ENCODE measurements around the gene RER1.

RER1 gene

DNA sequence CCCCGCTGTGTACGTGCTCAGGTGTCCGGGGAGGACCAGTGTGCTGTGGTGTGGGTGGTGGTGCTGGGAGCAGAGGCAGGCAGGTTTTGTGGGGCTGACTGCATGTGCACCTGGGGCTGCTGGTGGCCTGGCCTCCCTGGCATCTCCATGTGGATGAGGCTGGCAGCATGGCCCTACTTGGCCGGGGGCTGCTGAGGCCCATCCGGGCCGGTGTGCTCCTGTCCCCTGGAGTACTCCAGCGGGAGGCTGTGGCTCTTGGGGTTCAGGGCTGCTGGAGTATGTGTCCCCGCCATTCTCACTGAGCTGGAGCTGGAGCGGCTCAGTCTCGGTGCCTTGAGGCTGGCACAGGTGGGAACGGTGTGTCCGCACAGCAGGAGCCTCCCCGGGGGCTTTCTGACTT lies 41.6 kb downstream of the RER1 start:
- Histone ChIP-seq H3K9me3 (ENCODE audit: insufficient read depth, low read length) (no peaks in the 10 kb centered on the region), H3K4me2 (ENCODE audit: low read depth, low read length, poor library complexity, severe bottlenecking) (no peak overlapping the region), H3F3A (ENCODE audit: insufficient read depth) (no peaks in the 10 kb centered on the region), H4K20me1 (ENCODE audit: low read depth, low read length) (no peaks in the 10 kb centered on the region), H3K36me3 (ENCODE audit: low read length) (no peaks in the 10 kb centered on the region), H2AFZ (ENCODE audit: low read depth, low read length, severe bottlenecking) (no peak overlapping the region), H3K27ac (ENCODE audit: low read depth, low read length) (no peak overlapping the region), H3K9me2 (replicated peaks; ENCODE audit: insufficient read depth, low read length) (no peaks in the 10 kb centered on the region), H3K9ac (ENCODE audit: low read length) (no peak overlapping the region), H3K4me3 (ENCODE audit: insufficient read depth, low read length, poor library complexity, severe bottlenecking) (no peak overlapping the region), H3K27me3 (ENCODE audit: low read length) (no peaks in the 10 kb centered on the region), H3K79me2 (ENCODE audit: insufficient read depth, low read length) (no peaks in the 10 kb centered on the region)
- no peak for TF ChIP-seq EZH2phosphoT487 (conservative IDR thresholded peaks at IDR 0.05; ENCODE audit: low read length)
- TF ChIP-seq, protein P1, sequence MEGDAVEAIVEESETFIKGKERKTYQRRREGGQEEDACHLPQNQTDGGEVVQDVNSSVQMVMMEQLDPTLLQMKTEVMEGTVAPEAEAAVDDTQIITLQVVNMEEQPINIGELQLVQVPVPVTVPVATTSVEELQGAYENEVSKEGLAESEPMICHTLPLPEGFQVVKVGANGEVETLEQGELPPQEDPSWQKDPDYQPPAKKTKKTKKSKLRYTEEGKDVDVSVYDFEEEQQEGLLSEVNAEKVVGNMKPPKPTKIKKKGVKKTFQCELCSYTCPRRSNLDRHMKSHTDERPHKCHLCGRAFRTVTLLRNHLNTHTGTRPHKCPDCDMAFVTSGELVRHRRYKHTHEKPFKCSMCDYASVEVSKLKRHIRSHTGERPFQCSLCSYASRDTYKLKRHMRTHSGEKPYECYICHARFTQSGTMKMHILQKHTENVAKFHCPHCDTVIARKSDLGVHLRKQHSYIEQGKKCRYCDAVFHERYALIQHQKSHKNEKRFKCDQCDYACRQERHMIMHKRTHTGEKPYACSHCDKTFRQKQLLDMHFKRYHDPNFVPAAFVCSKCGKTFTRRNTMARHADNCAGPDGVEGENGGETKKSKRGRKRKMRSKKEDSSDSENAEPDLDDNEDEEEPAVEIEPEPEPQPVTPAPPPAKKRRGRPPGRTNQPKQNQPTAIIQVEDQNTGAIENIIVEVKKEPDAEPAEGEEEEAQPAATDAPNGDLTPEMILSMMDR (IDR thresholded peaks at IDR 0.05; ENCODE audit: insufficient read depth, low read length, poor library complexity, severe bottlenecking): no peak

DNA sequence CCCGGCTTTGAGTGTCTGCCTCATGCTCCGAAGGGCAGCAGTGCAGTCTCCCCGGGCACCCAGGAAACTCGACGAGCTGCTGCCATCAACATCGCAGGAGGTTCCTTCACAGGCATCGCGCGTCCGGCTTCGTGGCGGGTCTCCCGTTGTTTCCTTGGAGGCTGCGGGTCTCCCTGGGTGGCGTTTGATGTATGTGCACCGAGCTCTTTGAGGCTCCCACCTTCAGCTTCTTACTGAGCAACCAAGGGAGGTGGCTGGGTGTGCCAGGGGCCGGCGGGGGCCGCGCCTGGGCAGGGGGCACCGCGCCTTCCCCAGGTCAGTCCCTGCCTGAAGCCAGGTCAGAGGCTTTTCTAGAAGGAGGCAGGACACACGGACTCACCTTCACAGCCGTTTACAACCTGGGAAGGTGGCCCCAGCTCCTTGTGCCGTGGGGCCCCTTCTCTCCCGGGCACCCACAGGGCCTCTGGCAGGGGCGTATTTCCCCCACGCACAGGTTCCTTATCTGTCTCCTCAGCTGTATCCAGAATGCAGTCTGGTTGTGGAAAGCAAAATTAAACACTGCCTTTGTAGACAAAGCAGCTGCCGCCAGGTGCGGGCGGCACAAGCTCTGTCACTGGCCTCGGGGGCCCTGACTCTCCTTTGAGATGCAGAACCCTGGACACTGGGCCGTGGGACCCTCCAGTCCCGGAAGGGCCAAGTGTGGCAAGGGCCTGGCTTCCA lies 42.5 kb downstream of the RER1 start:
- Histone ChIP-seq H3K4me3 (ENCODE audit: insufficient read depth, low read length, poor library complexity, severe bottlenecking) (no peak overlapping the region), H3K4me2 (ENCODE audit: low read depth, low read length, poor library complexity, severe bottlenecking) (no peak overlapping the region), H2AFZ (ENCODE audit: low read depth, low read length, severe bottlenecking) (no peak overlapping the region), H3K9ac (ENCODE audit: low read length) (no peak overlapping the region), H3F3A (ENCODE audit: insufficient read depth) (no peaks in the 10 kb centered on the region), H3K79me2 (ENCODE audit: insufficient read depth, low read length) (no peaks in the 10 kb centered on the region), H3K9me3 (ENCODE audit: insufficient read depth, low read length) (no peaks in the 10 kb centered on the region), H3K27ac (ENCODE audit: low read depth, low read length) (no peak overlapping the region), H3K27me3 (ENCODE audit: low read length) (no peaks in the 10 kb centered on the region), H3K9me2 (replicated peaks; ENCODE audit: insufficient read depth, low read length) (no peaks in the 10 kb centered on the region), H3K36me3 (ENCODE audit: low read length) (no peaks in the 10 kb centered on the region), H4K20me1 (ENCODE audit: low read depth, low read length) (no peaks in the 10 kb centered on the region)
- no peak for TF ChIP-seq EZH2phosphoT487 (conservative IDR thresholded peaks at IDR 0.05; ENCODE audit: low read length)
- TF ChIP-seq, protein P1 (IDR thresholded peaks at IDR 0.05; ENCODE audit: insufficient read depth, low read length, poor library complexity, severe bottlenecking): no peak

DNA sequence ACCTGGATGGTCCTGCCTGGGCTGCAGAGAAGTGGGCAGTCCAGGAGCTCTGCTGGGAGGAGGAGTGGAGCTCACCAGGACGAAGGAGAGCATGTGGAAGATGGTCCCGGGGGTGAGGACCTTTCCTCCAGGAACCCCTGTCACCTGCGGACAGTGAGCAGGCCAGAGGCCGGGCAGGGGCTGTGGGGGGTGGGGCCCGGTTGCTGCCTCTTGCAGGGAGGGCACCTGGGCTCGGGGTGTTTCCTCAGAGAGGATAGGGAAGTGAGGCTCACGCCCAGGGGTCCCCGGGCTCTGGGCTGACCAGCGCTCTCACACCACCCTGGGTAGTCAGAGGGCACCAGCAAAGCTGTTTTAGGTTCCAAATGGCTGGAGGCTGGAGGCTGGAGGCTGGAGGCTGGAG lies 43.5 kb downstream of the RER1 start:
- H3K4me2 ChIP-seq (ENCODE audit: low read depth, low read length, poor library complexity, severe bottlenecking): no peak overlapping the region
- H3K9me2 ChIP-seq (replicated peaks; ENCODE audit: insufficient read depth, low read length): no peaks in the 10 kb centered on the region
- no peak for TF ChIP-seq EZH2phosphoT487 (conservative IDR thresholded peaks at IDR 0.05; ENCODE audit: low read length)
- TF ChIP-seq, protein P1 (IDR thresholded peaks at IDR 0.05; ENCODE audit: insufficient read depth, low read length, poor library complexity, severe bottlenecking): no peak
- H3F3A ChIP-seq (ENCODE audit: insufficient read depth): no peaks in the 10 kb centered on the region
- no peak overlapping the region for H2AFZ ChIP-seq (ENCODE audit: low read depth, low read length, severe bottlenecking)
- no peaks in the 10 kb centered on the region for H4K20me1 ChIP-seq (ENCODE audit: low read depth, low read length)
- no peaks in the 10 kb centered on the region for H3K9me3 ChIP-seq (ENCODE audit: insufficient read depth, low read length)
- no peaks in the 10 kb centered on the region for H3K36me3 ChIP-seq (ENCODE audit: low read length)
- no peaks in the 10 kb centered on the region for H3K27me3 ChIP-seq (ENCODE audit: low read length)
- H3K79me2 ChIP-seq (ENCODE audit: insufficient read depth, low read length): no peaks in the 10 kb centered on the region
- H3K9ac ChIP-seq (ENCODE audit: low read length): no peak overlapping the region
- no peak overlapping the region for H3K27ac ChIP-seq (ENCODE audit: low read depth, low read length)
- H3K4me3 ChIP-seq (ENCODE audit: insufficient read depth, low read length, poor library complexity, severe bottlenecking): no peak overlapping the region

All from SU-DHL-6 (cell line).